ENCODE measurements around the gene HPCAL1.

The HPCAL1 gene

DNA sequence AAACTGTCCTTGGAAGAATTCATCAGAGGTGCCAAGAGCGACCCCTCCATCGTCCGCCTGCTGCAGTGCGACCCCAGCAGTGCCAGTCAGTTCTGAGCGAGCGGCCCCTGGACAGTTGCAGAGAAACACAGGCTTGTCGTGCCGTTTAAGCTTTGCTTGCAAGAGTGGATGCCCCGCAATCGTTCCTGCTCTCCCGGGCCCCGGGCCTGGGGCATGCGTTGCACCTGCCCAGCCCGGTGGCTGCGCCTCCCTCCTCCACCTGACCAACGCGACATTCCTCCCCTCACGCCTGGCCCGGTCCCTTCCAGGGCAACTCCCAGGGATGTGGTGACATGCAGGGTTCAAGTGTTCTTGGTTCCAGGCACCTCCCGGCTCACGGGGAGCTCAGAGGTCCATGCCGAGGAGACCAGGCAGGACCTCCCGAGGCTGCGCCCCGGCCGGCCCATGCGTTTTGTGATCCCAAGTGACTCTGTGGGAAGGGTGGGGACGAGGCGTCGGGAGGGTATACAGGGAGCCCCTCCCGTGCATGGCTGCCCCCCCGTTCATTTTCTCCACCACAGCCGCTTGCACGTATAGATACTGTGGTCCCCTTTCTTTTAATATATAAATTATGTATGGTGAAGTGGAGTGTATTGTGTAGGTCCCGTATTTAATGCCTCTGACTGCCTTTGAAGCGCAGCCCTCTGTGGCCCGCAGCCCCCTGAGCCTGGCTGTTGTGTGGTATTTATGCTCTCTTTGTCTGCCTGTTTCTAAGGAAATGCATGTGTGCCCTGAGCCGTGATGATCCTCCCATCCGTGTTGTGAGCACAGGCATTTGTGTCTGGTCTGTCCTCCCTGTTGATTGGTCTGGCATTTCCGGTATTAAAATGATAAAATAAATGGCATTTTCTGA lies 124.3 kb downstream of the HPCAL1 start:
- Histone ChIP-seq H3K27me3 (peaks cover 12 to 54% (median 14%) of the 10 kb centered on the region in 11 experiments), H3K27ac (peak overlapping the region in 4 of 11 experiments; percentile 6 to 50 (median 31); a peak in 4 of 22 replicates), H3K4me3 (no peak overlapping the region; a peak in 2 of 20 replicates), H3K9me3 (replicated peaks in 1 of 11) (no peaks in the 10 kb centered on the region), H3K4me2 (peak overlapping the region in 9 of 11 experiments; percentile 55 to 97 (median 81); a peak in 19 of 22 replicates), H3K4me1 (peaks cover 27 to 67% (median 62%) of the 10 kb centered on the region in 10 experiments), H4K20me1 (peaks cover 28 to 70% (median 58%) of the 10 kb centered on the region in 11 experiments), H3K9ac (peak overlapping the region in 7 of 11 experiments; percentile 4 to 59 (median 20); a peak in 11 of 22 replicates), H3K36me3 (peaks cover 8 to 63% (median 28%) of the 10 kb centered on the region in 11 experiments)
- TF ChIP-seq Cebpa-rat (IDR thresholded peaks at IDR 0.05), result no peak

DNA sequence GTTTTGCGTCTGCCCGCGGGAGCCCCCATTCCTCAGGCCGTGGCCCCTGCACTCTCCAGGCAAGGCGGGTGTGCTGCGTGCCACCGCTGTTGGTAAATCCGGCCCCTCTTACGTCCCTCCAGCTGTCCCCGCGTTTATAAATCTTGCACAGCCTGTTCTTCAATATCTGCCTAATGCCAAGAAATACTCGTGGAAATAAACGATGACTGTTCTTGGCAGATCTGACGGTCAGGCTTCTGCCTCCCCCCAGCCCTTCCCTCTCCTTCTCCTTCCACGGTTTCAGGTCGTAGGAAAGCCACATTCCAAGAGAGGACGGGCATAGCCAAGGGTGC lies 124.9 kb downstream of the HPCAL1 start:
- H3K27me3 ChIP-seq, result peaks cover 18 to 60% (median 20%) of the 10 kb centered on the region in 11 experiments
- H3K4me3 ChIP-seq, result no peak overlapping the region
- H3K9ac ChIP-seq, result peak overlapping the region in 3 of 11 experiments; percentile 11 to 59 (median 24); a peak in 6 of 22 replicates
- H3K27ac ChIP-seq, result peak overlapping the region in 4 of 11 experiments; percentile 6 to 40 (median 26); a peak in 3 of 22 replicates
- H3K4me2 ChIP-seq, result peak overlapping the region in 9 of 11 experiments; percentile 55 to 97 (median 81); a peak in 17 of 22 replicates
- no peak for TF ChIP-seq Cebpa-rat (IDR thresholded peaks at IDR 0.05)
- peaks cover 28 to 63% (median 53%) of the 10 kb centered on the region in 11 experiments for H4K20me1 ChIP-seq
- H3K36me3 ChIP-seq, result peaks cover 2 to 57% (median 22%) of the 10 kb centered on the region in 11 experiments; a peak in 19 of 22 replicates
- H3K4me1 ChIP-seq, result peaks cover 32 to 67% (median 63%) of the 10 kb centered on the region in 10 experiments
- no peaks in the 10 kb centered on the region for H3K9me3 ChIP-seq (replicated peaks in 1 of 11)

GRCh38 chr2:10428355-10428754 lies 125.7 kb downstream of the HPCAL1 start:
- Histone ChIP-seq H3K27me3 (peaks cover 25 to 63% (median 27%) of the 10 kb centered on the region in 11 experiments), H3K36me3 (peaks cover 0 to 50% (median 15%) of the 10 kb centered on the region in 11 experiments; a peak in 15 of 22 replicates), H3K9me3 (replicated peaks in 1 of 11) (no peaks in the 10 kb centered on the region), H3K4me1 (peaks cover 28 to 65% (median 58%) of the 10 kb centered on the region in 10 experiments), H4K20me1 (peaks cover 28 to 56% (median 46%) of the 10 kb centered on the region in 11 experiments), H3K27ac (no peak overlapping the region), H3K4me3 (no peak overlapping the region), H3K4me2 (no peak overlapping the region), H3K9ac (no peak overlapping the region)
- TF ChIP-seq Cebpa-rat (IDR thresholded peaks at IDR 0.05), result no peak

- Histone ChIP-seq H3K27me3 (peaks cover 28 to 68% (median 32%) of the 10 kb centered on the region in 11 experiments), H4K20me1 (peaks cover 28 to 58% (median 42%) of the 10 kb centered on the region in 11 experiments), H3K4me3 (no peak overlapping the region), H3K36me3 (peaks cover 0 to 46% (median 12%) of the 10 kb centered on the region in 11 experiments; a peak in 9 of 22 replicates), H3K4me1 (peaks cover 25 to 60% (median 52%) of the 10 kb centered on the region in 10 experiments), H3K9ac (no peak overlapping the region), H3K4me2 (no peak overlapping the region), H3K9me3 (replicated peaks in 1 of 11) (no peaks in the 10 kb centered on the region), H3K27ac (no peak overlapping the region)
- no peak for TF ChIP-seq Cebpa-rat (IDR thresholded peaks at IDR 0.05)
These were observed 126.2 kb downstream of the HPCAL1 start for GRCh38 chr2:10428924-10429323.

DNA sequence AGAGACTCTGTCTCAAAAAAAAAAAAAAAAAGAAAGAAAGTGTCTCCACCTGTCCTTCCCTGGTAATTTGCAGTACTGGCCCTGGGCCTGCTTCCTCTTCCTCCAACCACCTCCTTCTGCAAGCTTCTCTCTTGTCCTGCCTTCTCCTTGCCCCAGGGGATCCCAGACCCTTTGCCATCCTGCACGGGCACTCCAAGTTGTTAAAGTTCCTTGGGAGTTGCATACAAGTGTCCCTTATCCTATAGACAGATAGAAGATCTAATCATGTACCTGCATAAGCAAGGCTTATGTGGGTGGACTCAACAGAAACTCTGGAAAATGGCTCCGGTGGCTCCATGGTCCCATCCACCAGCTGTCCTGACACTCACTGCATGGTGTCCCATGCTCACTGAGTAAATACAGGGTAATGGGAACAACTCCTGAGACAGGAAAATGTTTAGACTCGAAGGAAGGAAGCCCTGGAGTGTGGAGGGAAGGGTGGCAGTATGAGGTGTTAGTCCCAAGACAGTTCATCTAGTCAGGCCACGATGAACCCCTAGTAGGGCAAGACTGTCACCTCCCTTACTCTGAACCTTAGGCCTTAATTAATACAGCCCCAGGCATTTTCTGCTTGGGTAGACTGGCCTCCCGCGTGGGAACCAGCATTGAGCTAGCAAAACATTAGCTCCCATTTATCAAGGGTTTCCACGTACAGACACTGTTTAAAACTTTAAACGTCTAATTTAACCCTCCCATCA lies 128.3 kb downstream of the HPCAL1 start:
- H3K4me1 ChIP-seq, result peaks cover 10 to 49% (median 33%) of the 10 kb centered on the region in 10 experiments; a peak in 19 of 20 replicates
- H3K27me3 ChIP-seq, result peaks cover 28 to 59% (median 32%) of the 10 kb centered on the region in 11 experiments

DNA sequence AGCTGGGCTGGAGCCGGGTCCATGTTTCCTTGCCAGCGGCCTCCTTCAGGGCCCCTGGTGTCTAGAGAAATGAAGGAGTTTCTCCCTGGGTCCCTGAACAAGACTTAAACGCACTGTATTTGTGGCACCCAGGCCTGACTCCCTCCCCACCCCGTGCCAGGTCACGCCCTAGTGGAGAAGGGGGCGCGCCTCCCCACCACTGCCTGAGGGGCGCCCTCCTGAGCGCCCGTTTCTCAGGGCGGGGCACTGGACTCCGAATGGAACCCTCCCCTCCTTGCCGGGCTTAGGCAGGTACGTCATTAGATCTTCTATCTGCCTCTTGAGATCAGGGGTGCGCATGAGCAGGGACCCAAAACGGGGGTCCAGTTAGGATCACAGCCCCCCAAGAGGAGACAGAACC lies 129.1 kb downstream of the HPCAL1 start:
- H4K20me1 ChIP-seq, result peaks cover 0 to 47% (median 13%) of the 10 kb centered on the region in 11 experiments; a peak in 18 of 22 replicates
- peaks cover 0 to 18% (median 3%) of the 10 kb centered on the region in 11 experiments; a peak in 8 of 22 replicates for H3K36me3 ChIP-seq
- peak overlapping the region; percentile 74 to 95 (median 79) for H3K4me2 ChIP-seq
- peak overlapping the region in 5 of 11 experiments; percentile 11 to 66 (median 59); a peak in 6 of 22 replicates for H3K9ac ChIP-seq
- peak overlapping the region in 1 of 11 experiments; percentile 35; a peak in 2 of 22 replicates for H3K27ac ChIP-seq
- peaks cover 28 to 52% (median 30%) of the 10 kb centered on the region in 11 experiments for H3K27me3 ChIP-seq
- TF ChIP-seq Cebpa-rat (IDR thresholded peaks at IDR 0.05), result no peak
- no peaks in the 10 kb centered on the region for H3K9me3 ChIP-seq (replicated peaks in 1 of 11)
- peaks cover 10 to 41% (median 26%) of the 10 kb centered on the region in 10 experiments; a peak in 19 of 20 replicates for H3K4me1 ChIP-seq
- H3K4me3 ChIP-seq, result peak overlapping the region in 8 of 10 experiments; percentile 37 to 70 (median 52); a peak in 9 of 20 replicates

More for the DNA sequence above, 128.3 kb downstream of the HPCAL1 start:
- H3K4me3 ChIP-seq, result no peak overlapping the region
- peaks cover 0 to 25% (median 9%) of the 10 kb centered on the region in 11 experiments; a peak in 8 of 22 replicates for H3K36me3 ChIP-seq
- no peak overlapping the region for H3K27ac ChIP-seq
- H3K4me2 ChIP-seq, result peak overlapping the region in 3 of 11 experiments; percentile 78 to 92 (median 88); a peak in 5 of 22 replicates
- H4K20me1 ChIP-seq, result peaks cover 7 to 52% (median 21%) of the 10 kb centered on the region in 11 experiments; a peak in 19 of 22 replicates
- TF ChIP-seq Cebpa-rat (IDR thresholded peaks at IDR 0.05), result no peak
- no peak overlapping the region for H3K9ac ChIP-seq
- no peaks in the 10 kb centered on the region for H3K9me3 ChIP-seq (replicated peaks in 1 of 11)

DNA sequence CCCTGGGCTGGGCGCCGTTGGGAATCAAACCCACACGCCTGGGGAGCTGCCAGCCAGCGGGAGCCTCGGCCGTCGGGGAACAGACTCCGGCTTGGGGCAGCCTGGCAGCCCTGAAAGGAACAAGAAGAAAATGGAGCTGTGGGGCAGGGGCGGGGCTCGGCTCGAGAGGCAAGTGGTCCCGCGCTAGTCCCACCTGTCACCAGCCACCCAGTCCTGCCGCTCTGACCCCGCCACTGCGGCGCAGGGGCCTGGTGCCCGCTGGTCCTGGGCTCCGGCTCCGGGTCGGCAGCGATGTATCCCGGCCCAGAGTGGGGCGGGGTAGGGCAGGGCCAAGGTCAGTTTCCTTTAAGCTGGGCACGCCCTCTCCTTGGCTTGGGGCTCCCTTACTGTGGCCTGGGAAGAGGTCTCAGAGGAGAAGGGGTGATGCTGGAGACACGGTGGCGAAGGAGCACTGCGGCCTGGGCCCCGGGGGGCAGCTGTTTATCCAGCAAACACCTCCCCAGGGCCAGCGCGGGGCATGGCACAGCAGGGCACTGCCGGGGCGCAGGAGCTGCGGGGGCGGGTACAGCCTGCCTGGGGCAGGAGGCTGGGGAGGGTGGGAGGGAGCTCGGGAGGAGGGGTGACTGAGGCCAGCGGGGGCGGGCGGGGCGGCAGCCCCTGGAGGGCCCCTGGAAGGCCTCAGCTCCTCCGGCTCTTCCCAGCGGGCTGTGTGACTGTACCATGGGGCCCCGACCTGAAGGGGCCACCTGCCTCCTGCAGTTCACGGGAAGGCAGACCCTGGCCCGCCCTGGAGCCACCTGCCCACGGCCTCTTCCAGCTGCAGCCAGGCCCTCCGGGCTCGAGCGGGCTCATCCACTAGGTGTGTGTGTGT lies 129.8 kb downstream of the HPCAL1 start:
- peaks cover 10 to 34% (median 18%) of the 10 kb centered on the region in 10 experiments; a peak in 19 of 20 replicates for H3K4me1 ChIP-seq
- H3K36me3 ChIP-seq, result peaks cover 0 to 10% (median under 1%) of the 10 kb centered on the region in 11 experiments; a peak in 5 of 22 replicates
- peaks cover 23 to 44% (median 30%) of the 10 kb centered on the region in 11 experiments for H3K27me3 ChIP-seq
- H3K9me3 ChIP-seq (replicated peaks in 1 of 11), result no peaks in the 10 kb centered on the region
- peaks cover 0 to 39% (median 8%) of the 10 kb centered on the region in 11 experiments; a peak in 12 of 22 replicates for H4K20me1 ChIP-seq
- peak overlapping the region; percentile 74 to 95 (median 79) for H3K4me2 ChIP-seq
- peak overlapping the region in 8 of 10 experiments; percentile 37 to 70 (median 52); a peak in 14 of 20 replicates for H3K4me3 ChIP-seq
- H3K9ac ChIP-seq, result peak overlapping the region in 7 of 11 experiments; percentile 11 to 69 (median 59); a peak in 14 of 22 replicates
- peak overlapping the region in 2 of 11 experiments; percentile 30 to 35; a peak in 3 of 22 replicates for H3K27ac ChIP-seq
- TF ChIP-seq Cebpa-rat (IDR thresholded peaks at IDR 0.05), result no peak

All from BLaER1 treated with 17β-estradiol and CSF1 and Interleukin-3, amounts not matched to agents 10 nM and 100 nM (cell line).